OCI-LY3 (cell line): ENCODE data around the gene SLC9A7.

Source experiments
- EZH2phosphoT487 ChIP-seq: fragments of 200-600 bp; shearing (Covaris generic); IDR thresholded peaks from 2 replicates; pipeline ENCODE4 v1.6.1; 2018; ENCODE audit warnings: antibody characterized with exemption, mixed run types, low read depth
- TF ChIP-seq, protein P1 (sequence below): fragments of 200-600, 300-600 bp; sonication (generic); IDR thresholded peaks from 2 replicates; pipeline ENCODE4 v1.5.1; 2014; ENCODE audit warnings: antibody characterized with exemption, low read length, low read depth

DNA sequence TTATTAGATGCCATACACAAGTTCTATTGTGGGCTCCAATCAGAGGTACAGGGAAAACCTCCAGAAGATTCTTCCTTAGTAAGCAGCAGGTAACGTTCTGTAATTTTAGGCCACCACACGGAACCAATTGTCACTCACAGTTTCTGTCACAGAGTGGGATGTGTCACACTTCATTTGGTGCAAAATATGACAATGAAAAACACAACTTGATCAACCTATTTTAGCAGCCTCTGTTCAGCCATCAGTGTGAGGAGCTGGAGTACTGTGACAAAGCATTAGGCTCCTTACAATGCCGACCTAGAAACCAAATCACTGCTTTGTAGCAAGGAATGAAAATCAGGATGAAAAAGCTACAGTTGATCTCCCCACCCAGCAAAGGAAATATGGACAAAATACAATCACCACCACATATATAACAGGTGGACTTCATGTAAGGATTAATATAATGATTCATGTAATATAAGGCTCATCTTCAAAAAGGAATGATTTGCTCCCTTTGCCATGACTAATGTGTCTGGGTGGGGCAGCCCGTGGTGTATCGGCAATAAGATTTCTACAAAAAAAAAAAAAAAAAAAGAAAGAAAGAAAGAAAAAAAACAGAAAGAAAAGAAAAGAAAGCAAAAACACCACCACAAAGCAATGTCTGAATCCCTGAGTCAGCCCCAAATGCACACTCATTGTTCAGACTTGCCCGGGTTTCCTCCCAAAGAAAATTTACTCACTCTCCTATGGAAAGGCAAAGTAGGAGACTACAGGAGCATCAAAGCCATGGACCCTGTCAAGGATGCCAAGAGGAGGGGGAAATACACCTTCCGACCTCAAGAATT is 36.0 kb downstream of the SLC9A7 start:
- TF ChIP-seq, protein P1, sequence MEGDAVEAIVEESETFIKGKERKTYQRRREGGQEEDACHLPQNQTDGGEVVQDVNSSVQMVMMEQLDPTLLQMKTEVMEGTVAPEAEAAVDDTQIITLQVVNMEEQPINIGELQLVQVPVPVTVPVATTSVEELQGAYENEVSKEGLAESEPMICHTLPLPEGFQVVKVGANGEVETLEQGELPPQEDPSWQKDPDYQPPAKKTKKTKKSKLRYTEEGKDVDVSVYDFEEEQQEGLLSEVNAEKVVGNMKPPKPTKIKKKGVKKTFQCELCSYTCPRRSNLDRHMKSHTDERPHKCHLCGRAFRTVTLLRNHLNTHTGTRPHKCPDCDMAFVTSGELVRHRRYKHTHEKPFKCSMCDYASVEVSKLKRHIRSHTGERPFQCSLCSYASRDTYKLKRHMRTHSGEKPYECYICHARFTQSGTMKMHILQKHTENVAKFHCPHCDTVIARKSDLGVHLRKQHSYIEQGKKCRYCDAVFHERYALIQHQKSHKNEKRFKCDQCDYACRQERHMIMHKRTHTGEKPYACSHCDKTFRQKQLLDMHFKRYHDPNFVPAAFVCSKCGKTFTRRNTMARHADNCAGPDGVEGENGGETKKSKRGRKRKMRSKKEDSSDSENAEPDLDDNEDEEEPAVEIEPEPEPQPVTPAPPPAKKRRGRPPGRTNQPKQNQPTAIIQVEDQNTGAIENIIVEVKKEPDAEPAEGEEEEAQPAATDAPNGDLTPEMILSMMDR: no peak
- no peak for TF ChIP-seq EZH2phosphoT487
